DND-41 (cell line): ENCODE results near the gene CD177.

Source experiments
- EZH2 ChIP-seq: IDR thresholded peaks from 3 replicates; pipeline ENCODE4 v1.6.1; 2012; ENCODE audit warnings: borderline replicate concordance, low read depth, mild to moderate bottlenecking, moderate library complexity, low read length, inconsistent platforms; ENCODE audit not compliant: severe bottlenecking
- TF ChIP-seq, protein P1 (sequence below): IDR thresholded peaks from 2 replicates; pipeline ENCODE4 v1.5.1; 2012; ENCODE audit warnings: borderline replicate concordance, low read length, moderate library complexity, mild to moderate bottlenecking; ENCODE audit not compliant: poor library complexity, severe bottlenecking; ENCODE audit errors: extremely low read depth

GRCh38 chr19:43318796-43319314, 34.6 kb upstream of the CD177 start:
- TF ChIP-seq, protein P1, sequence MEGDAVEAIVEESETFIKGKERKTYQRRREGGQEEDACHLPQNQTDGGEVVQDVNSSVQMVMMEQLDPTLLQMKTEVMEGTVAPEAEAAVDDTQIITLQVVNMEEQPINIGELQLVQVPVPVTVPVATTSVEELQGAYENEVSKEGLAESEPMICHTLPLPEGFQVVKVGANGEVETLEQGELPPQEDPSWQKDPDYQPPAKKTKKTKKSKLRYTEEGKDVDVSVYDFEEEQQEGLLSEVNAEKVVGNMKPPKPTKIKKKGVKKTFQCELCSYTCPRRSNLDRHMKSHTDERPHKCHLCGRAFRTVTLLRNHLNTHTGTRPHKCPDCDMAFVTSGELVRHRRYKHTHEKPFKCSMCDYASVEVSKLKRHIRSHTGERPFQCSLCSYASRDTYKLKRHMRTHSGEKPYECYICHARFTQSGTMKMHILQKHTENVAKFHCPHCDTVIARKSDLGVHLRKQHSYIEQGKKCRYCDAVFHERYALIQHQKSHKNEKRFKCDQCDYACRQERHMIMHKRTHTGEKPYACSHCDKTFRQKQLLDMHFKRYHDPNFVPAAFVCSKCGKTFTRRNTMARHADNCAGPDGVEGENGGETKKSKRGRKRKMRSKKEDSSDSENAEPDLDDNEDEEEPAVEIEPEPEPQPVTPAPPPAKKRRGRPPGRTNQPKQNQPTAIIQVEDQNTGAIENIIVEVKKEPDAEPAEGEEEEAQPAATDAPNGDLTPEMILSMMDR, result no peak
- no peak for TF ChIP-seq EZH2
